Stomach (tissue), 9 donors: ENCODE data around the gene LHFPL3. TPM values are rescaled to one million over a fixed set of nuclear protein-coding genes. Genes with fewer than 3 reads are reported as not detected.

Source experiments
- DNase-seq, 2 donors: peaks; one replicate each; pipeline versions ENCODE4 v3.0.0 to v3.0.0-alpha.2; 2013 to 2019
- H3K27ac ChIP-seq, 5 donors: fragments of 200-600 bp in 4 of 5; sonication (generic) in 4 of 5; one replicate each; pipeline ENCODE4 v1.5.1; 2013 to 2019; ENCODE audit warnings: mild to moderate bottlenecking in 1 of 5, moderate library complexity in 1 of 5
- H3K27me3 ChIP-seq, 3 donors: fragments of 200-600 bp; sonication (generic); one replicate each; pipeline ENCODE4 v1.5.1; 2017 to 2019; ENCODE audit warnings: mixed run types in 1 of 3
- H3K36me3 ChIP-seq, 4 donors: fragments of 200-600 bp; sonication (generic); 1 replicate in 3 of 4; 2 replicates in 1 of 4; pipeline ENCODE4 v1.5.1; 2016 to 2019
- H3K4me1 ChIP-seq, 4 donors: fragments of 200-600 bp; sonication (generic); one replicate each; pipeline ENCODE4 v1.5.1; 2016 to 2019
- H3K4me3 ChIP-seq, 4 donors: fragments of 200-600 bp; sonication (generic) in 3 of 4; one replicate each; pipeline ENCODE4 v1.5.1; 2016 to 2019; ENCODE audit warnings: mild to moderate bottlenecking in 1 of 4
- H3K9me3 ChIP-seq, 4 donors: fragments of 200-600 bp; sonication (generic); one replicate each; pipeline ENCODE4 v1.5.1; 2016 to 2019
- EP300 ChIP-seq: sonication (generic); formaldehyde crosslinking; IDR thresholded peaks from one replicate; pipeline ENCODE4 v1.6.1; 2017; ENCODE audit warnings: antibody characterized with exemption
- POLR2A ChIP-seq, 4 donors: fragments of 450-650 bp; IDR thresholded peaks; one replicate each; pipeline ENCODE4 v1.6.1; 2016; ENCODE audit warnings: antibody characterized with exemption in 4 of 4, control low read depth in 2 of 4, mild to moderate bottlenecking in 1 of 4, moderate library complexity in 1 of 4
- POLR2AphosphoS5 ChIP-seq, 3 donors: sonication (generic); formaldehyde crosslinking; IDR thresholded peaks; one replicate each; pipeline ENCODE4 v1.6.1; 2016; ENCODE audit warnings: antibody characterized with exemption in 3 of 3
- WGBS, 5 donors: extraction: QIAGEN DNeasy Blood & Tissue Kit in 3 of 5; methylation state at CpG; one replicate each; pipeline versions ENCODE4 v1.1.5 to v1.1.7; 2013 to 2018; 5-methylcytosine and 5-hydroxymethylcytosine counted together
- intact Hi-C: fragments of 100-400 bp; cut with DNase I; formaldehyde crosslinking; loops from one replicate; pipeline ENCODE4 v1.15.1; 2023; ENCODE audit warnings: low total_unique reads
- polyA plus RNA-seq, 3 donors: library from polyadenylated mRNA; stranded (reverse); fragments of 200-250 nt; gene quantifications; one replicate each; pipeline ENCODE4 v1.2.3, GENCODE V29; 2013
- total RNA-seq, 5 donors: library from RNA; depleted of rRNA; stranded (reverse); fragments of >200 nt; gene quantifications; one replicate each; pipeline versions ENCODE4 v1.1.0 to v1.2.3, GENCODE V29; 2014 to 2016
- TF ChIP-seq, protein P1 (sequence below), 7 experiments: fragments of 450-650 bp in 4 of 7; fragments of 200-600 bp in 3 of 7; sonication (generic) in 3 of 7; IDR thresholded peaks; one replicate each; pipeline ENCODE4 v1.5.1; 2016 to 2019; ENCODE audit warnings: antibody characterized with exemption in 7 of 7, control low read depth in 2 of 7, mild to moderate bottlenecking in 1 of 7
- donor health status: healthy with polysubstance abuse.
- donor health status: Bipolar disorder and iron deficiency.
- donor health status: healthy.

Gene LHFPL3
- total and polyA plus RNA-seq, 8 donors: 0.55 TPM; not detected in 7

DNA sequence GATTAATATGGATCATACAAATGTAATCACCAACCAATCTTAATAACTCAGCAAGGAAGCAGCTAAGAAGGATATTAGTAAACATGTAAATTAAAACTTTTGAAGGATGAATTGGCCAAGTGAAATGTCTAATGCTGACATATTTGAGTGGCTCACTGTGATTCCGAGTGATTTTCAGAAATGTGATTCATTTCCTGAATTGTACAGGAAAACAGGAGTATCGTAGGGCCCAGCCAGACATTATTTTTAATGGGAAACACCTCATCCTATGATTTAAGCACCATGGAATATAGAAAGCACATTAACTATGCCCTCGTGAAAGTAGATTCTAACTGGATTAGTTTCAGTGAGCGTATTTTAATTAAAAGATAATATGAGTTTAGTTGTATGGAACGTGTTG, 82.3 kb downstream of the LHFPL3 start:
- no peak overlapping the region for H3K4me3 ChIP-seq
- no peaks in the 10 kb centered on the region for H3K27me3 ChIP-seq
- H3K9me3 ChIP-seq: no peaks in the 10 kb centered on the region
- H3K27ac ChIP-seq: no peak overlapping the region
- no peak for TF ChIP-seq POLR2AphosphoS5 (IDR thresholded peaks at IDR 0.05)
- intact Hi-C loops: no loop called here
- no peaks in the 10 kb centered on the region for H3K4me1 ChIP-seq
- 75 to 85% (median 80%) methylated on average over 5 of the region's 5 CpGs for WGBS, 5 donors
- DNase-seq: no peak
- H3K36me3 ChIP-seq: no peaks in the 10 kb centered on the region

- intact Hi-C loops: no loop called here
- Histone ChIP-seq H3K9me3 (no peaks in the 10 kb centered on the region), H3K36me3 (no peaks in the 10 kb centered on the region), H3K27ac (no peak overlapping the region), H3K27me3 (no peaks in the 10 kb centered on the region), H3K4me1 (no peaks in the 10 kb centered on the region), H3K4me3 (no peak overlapping the region)
- 32 to 51% (median 38%) methylated on average over 3 of the region's 3 CpGs for WGBS, 5 donors
- TF ChIP-seq, protein P1, sequence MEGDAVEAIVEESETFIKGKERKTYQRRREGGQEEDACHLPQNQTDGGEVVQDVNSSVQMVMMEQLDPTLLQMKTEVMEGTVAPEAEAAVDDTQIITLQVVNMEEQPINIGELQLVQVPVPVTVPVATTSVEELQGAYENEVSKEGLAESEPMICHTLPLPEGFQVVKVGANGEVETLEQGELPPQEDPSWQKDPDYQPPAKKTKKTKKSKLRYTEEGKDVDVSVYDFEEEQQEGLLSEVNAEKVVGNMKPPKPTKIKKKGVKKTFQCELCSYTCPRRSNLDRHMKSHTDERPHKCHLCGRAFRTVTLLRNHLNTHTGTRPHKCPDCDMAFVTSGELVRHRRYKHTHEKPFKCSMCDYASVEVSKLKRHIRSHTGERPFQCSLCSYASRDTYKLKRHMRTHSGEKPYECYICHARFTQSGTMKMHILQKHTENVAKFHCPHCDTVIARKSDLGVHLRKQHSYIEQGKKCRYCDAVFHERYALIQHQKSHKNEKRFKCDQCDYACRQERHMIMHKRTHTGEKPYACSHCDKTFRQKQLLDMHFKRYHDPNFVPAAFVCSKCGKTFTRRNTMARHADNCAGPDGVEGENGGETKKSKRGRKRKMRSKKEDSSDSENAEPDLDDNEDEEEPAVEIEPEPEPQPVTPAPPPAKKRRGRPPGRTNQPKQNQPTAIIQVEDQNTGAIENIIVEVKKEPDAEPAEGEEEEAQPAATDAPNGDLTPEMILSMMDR (IDR thresholded peaks at IDR 0.05): no peak
- TF ChIP-seq POLR2AphosphoS5 (IDR thresholded peaks at IDR 0.05): no peak
- TF ChIP-seq POLR2A (IDR thresholded peaks at IDR 0.05): no peak
- DNase-seq: peak in 1 of 2 donors; percentile 6
These were observed 84.5 kb downstream of the LHFPL3 start for GRCh38 chr7:104412911-104413310.

GRCh38 chr7:104414216-104414615, 85.8 kb downstream of the LHFPL3 start:
- Histone ChIP-seq H3K4me3 (no peak overlapping the region), H3K36me3 (no peaks in the 10 kb centered on the region), H3K27me3 (no peaks in the 10 kb centered on the region), H3K27ac (no peak overlapping the region), H3K4me1 (no peaks in the 10 kb centered on the region), H3K9me3 (no peaks in the 10 kb centered on the region)
- TF ChIP-seq EP300 (no peak), POLR2A (IDR thresholded peaks at IDR 0.05) (no peak), POLR2AphosphoS5 (IDR thresholded peaks at IDR 0.05) (no peak)
- TF ChIP-seq, protein P1 (IDR thresholded peaks at IDR 0.05): no peak
- no peak for DNase-seq
- intact Hi-C loops: no loop called here
- WGBS, 5 donors: 67 to 71% (median 67%) methylated on average over 4 of the region's 4 CpGs

- H3K4me3 ChIP-seq: no peak overlapping the region
- intact Hi-C loops: no loop called here
- H3K4me1 ChIP-seq: no peaks in the 10 kb centered on the region
- no peak for DNase-seq
- TF ChIP-seq EP300: no peak
- H3K36me3 ChIP-seq: no peaks in the 10 kb centered on the region
- H3K9me3 ChIP-seq: no peaks in the 10 kb centered on the region
- H3K27me3 ChIP-seq: no peaks in the 10 kb centered on the region
- H3K27ac ChIP-seq: no peak overlapping the region
- 48 to 56% (median 51%) methylated on average over 2 of the region's 2 CpGs for WGBS, 5 donors
These were observed 87.3 kb downstream of the LHFPL3 start for GRCh38 chr7:104415700-104416099.

- 73 to 84% (median 82%) methylated on average over 6 of the region's 6 CpGs for WGBS, 5 donors
- TF ChIP-seq POLR2A (IDR thresholded peaks at IDR 0.05): no peak
- no peak for TF ChIP-seq EP300
- H3K4me3 ChIP-seq: no peak overlapping the region
- H3K27me3 ChIP-seq: no peaks in the 10 kb centered on the region
- H3K27ac ChIP-seq: no peak overlapping the region
- no peaks in the 10 kb centered on the region for H3K4me1 ChIP-seq
- no peaks in the 10 kb centered on the region for H3K9me3 ChIP-seq
- DNase-seq: no peak
- no peaks in the 10 kb centered on the region for H3K36me3 ChIP-seq
- intact Hi-C loops: no loop called here
These were observed 88.5 kb downstream of the LHFPL3 start for GRCh38 chr7:104416866-104417393.

GRCh38 chr7:104431930-104432329, 103.5 kb downstream of the LHFPL3 start:
- Histone ChIP-seq H3K4me3 (no peak overlapping the region), H3K4me1 (no peaks in the 10 kb centered on the region), H3K9me3 (no peaks in the 10 kb centered on the region), H3K36me3 (no peaks in the 10 kb centered on the region), H3K27me3 (no peaks in the 10 kb centered on the region), H3K27ac (no peak overlapping the region)
- TF ChIP-seq EP300: no peak
- no peak for TF ChIP-seq POLR2A (IDR thresholded peaks at IDR 0.05)
- TF ChIP-seq, protein P1 (IDR thresholded peaks at IDR 0.05): no peak
- no peak for TF ChIP-seq POLR2AphosphoS5 (IDR thresholded peaks at IDR 0.05)
- 52 to 72% (median 62%) methylated on average over 1 of the region's 1 CpG for WGBS, 5 donors
- intact Hi-C loops: no loop called here
- DNase-seq: no peak
